K562 (cell line): ENCODE data around the gene WDR46. TPM values are rescaled to one million over a fixed set of nuclear protein-coding genes. Genes with fewer than 3 reads are reported as not detected.

Experiments used
- EP400 ChIP-seq: fragments of 450-650 bp; IDR thresholded peaks from 2 replicates; pipeline ENCODE4 v1.6.1; 2017; ENCODE audit warnings: antibody characterized with exemption, mild to moderate bottlenecking, moderate library complexity
- ETS2 ChIP-seq: IDR thresholded peaks from 2 replicates; pipeline ENCODE4 v1.6.1; 2016; ENCODE audit warnings: borderline replicate concordance, missing genetic modification characterization, mild to moderate bottlenecking, moderate library complexity, missing compliant biosample characterization; ENCODE audit not compliant: poor library complexity, severe bottlenecking
- FOXP1 ChIP-seq: sonication (generic); formaldehyde crosslinking; IDR thresholded peaks from 2 replicates; pipeline ENCODE4 v1.8.0; 2022; ENCODE audit warnings: mild to moderate bottlenecking, missing genetic modification reagents
- HBP1 ChIP-seq: fragments of 450-650 bp; formaldehyde crosslinking; IDR thresholded peaks from 2 replicates; pipeline ENCODE4 v1.4.0; 2022; ENCODE audit warnings: missing genetic modification characterization
- HMBOX1 ChIP-seq: sonication (generic); IDR thresholded peaks from 2 replicates; pipeline ENCODE4 v1.6.1; 2016
- KAT8 ChIP-seq: fragments of 450-650 bp; IDR thresholded peaks from 2 replicates; pipeline ENCODE4 v1.6.1; 2016; ENCODE audit warnings: low read depth, mild to moderate bottlenecking
- NFIX ChIP-seq: fragments of 250-450 bp; sonication (Bioruptor Pico); IDR thresholded peaks from 2 replicates; pipeline ENCODE4 v1.4.0; 2020; ENCODE audit warnings: low read depth, mild to moderate bottlenecking, moderate library complexity
- NONO ChIP-seq, 2 experiments: fragments of 200-400 bp in 1 of 2; fragments of 450-650 bp in 1 of 2; formaldehyde crosslinking in 1 of 2; IDR thresholded peaks; 2 replicates each; pipeline ENCODE4 v1.6.1; 2017; ENCODE audit warnings: low read depth in 2 of 2, mild to moderate bottlenecking in 2 of 2, moderate library complexity in 2 of 2, low read length in 1 of 2
- PHF21A ChIP-seq: fragments of 450-650 bp; IDR thresholded peaks from 2 replicates; pipeline ENCODE4 v1.6.1; 2017; ENCODE audit warnings: low read depth, borderline replicate concordance
- POLR2G ChIP-seq: fragments of 200-400 bp; formaldehyde crosslinking; IDR thresholded peaks from 2 replicates; pipeline ENCODE4 v1.6.1; 2017; ENCODE audit warnings: low read depth, mild to moderate bottlenecking, antibody characterized with exemption, low read length, moderate library complexity
- POLR2H ChIP-seq: IDR thresholded peaks from 2 replicates; pipeline ENCODE4 v1.6.1; 2016; ENCODE audit warnings: missing genetic modification characterization, low read depth, mild to moderate bottlenecking, control low read depth, missing compliant biosample characterization, moderate library complexity
- RB1 ChIP-seq: fragments of 450-650 bp; IDR thresholded peaks from 2 replicates; pipeline ENCODE4 v1.6.1; 2017; ENCODE audit warnings: low read depth, mild to moderate bottlenecking
- RNF2 ChIP-seq: sonication (generic); IDR thresholded peaks from 2 replicates; pipeline ENCODE4 v1.6.1; 2016
- TFE3 ChIP-seq: fragments of 450-650 bp; formaldehyde crosslinking; IDR thresholded peaks from 2 replicates; pipeline ENCODE4 v1.4.0; 2020; ENCODE audit warnings: mild to moderate bottlenecking, mixed read lengths
- polyA plus RNA-seq, 8 experiments: library from polyadenylated mRNA; depleted of rRNA in 4 of 8; stranded (reverse) in 5 of 8; unstranded in 3 of 8; fragments of >200 nt; fragmentation: Nextera tagmentation in 2 of 8; fragmentation: Illumina TruSeq in 1 of 8; extraction: Ambion mirVana in 2 of 8; extraction: Trizol in 1 of 8; gene quantifications; 2 replicates each; pipeline versions ENCODE4 v1.2.1 to v1.2.3, GENCODE V29; 2011 to 2014; ENCODE audit warnings: inconsistent platforms in 1 of 8, missing spikeins in 1 of 8
- total RNA-seq, 7 experiments: library from RNA; depleted of rRNA in 6 of 7; stranded (reverse); fragments of >200 nt in 6 of 7; fragmentation: Illumina TruSeq in 2 of 7; extraction: Trizol in 2 of 7; gene quantifications; 2 replicates each; pipeline versions ENCODE4 v1.2.1 to v1.2.3, GENCODE V29; 2011 to 2021; ENCODE audit warnings: low replicate concordance in 1 of 7
- TF ChIP-seq, protein P1 (sequence below), 2 experiments: fragments of 200-800 bp in 1 of 2; sonication (Bioruptor generic) in 1 of 2; sonication (generic) in 1 of 2; formaldehyde crosslinking in 1 of 2; IDR thresholded peaks in 1 of 2; conservative IDR thresholded peaks in 1 of 2; 2 replicates each; pipeline versions ENCODE4 v1.5.0 to v1.6.1; 2016 to 2020; ENCODE audit warnings: missing compliant biosample characterization in 1 of 2, missing genetic modification characterization in 1 of 2, missing genetic modification reagents in 1 of 2
- TF ChIP-seq, protein P2 (sequence below), 2 experiments: IDR thresholded peaks; 2 replicates each; pipeline ENCODE4 v1.6.1; 2011; ENCODE audit warnings: borderline replicate concordance in 1 of 2, control low read depth in 1 of 2, low read depth in 1 of 2, low read length in 1 of 2, mild to moderate bottlenecking in 1 of 2, mixed read lengths in 1 of 2, moderate library complexity in 1 of 2; ENCODE audit not compliant: insufficient read depth in 1 of 2, insufficient read length in 1 of 2, poor library complexity in 1 of 2, severe bottlenecking in 1 of 2; ENCODE audit errors: extremely low read depth in 1 of 2
- TF ChIP-seq, protein P3 (sequence below): fragments of 450-650 bp; IDR thresholded peaks from 2 replicates; pipeline ENCODE4 v1.6.1; 2016; ENCODE audit warnings: antibody characterized with exemption

WDR46 gene
- total and polyA plus RNA-seq, 9 of the 15 experiments (the other 6 are each of a cell fraction or from before 2014, with no cell fraction given), result 8.9 to 146 (median 93.1) TPM

- TF ChIP-seq ETS2 (tag) (no peak), NFIX (0 out of 2 replicates have a peak, but pooled peaks have one; percentile 5), POLR2H (tag) (peak; percentile 91), HBP1 (CRISPR knock-in tag) (0 out of 2 replicates have a peak, but pooled peaks have one; percentile 22), NONO (IDR thresholded peaks at IDR 0.05; ENCODE audit: low read depth in 2 of 2, low read length in 1 of 2) (0 out of 4 replicates have a peak, but pooled peaks of 1 of the 2 experiments have one; percentile 31), FOXP1 (CRISPR knock-in tag) (peak; percentile 87), HMBOX1 (peak; percentile 46; the same call in 1 of the 2 replicates), KAT8 (no peak), EP400 (peak; percentile 59; the same call in 1 of the 2 replicates), TFE3 (CRISPR knock-in tag) (no peak), PHF21A (no peak), RNF2 (peak; percentile 31; the same call in 1 of the 2 replicates), POLR2G (peak; percentile 92), RB1 (peak; percentile 36; the same call in 1 of the 2 replicates)
- TF ChIP-seq, protein P1, sequence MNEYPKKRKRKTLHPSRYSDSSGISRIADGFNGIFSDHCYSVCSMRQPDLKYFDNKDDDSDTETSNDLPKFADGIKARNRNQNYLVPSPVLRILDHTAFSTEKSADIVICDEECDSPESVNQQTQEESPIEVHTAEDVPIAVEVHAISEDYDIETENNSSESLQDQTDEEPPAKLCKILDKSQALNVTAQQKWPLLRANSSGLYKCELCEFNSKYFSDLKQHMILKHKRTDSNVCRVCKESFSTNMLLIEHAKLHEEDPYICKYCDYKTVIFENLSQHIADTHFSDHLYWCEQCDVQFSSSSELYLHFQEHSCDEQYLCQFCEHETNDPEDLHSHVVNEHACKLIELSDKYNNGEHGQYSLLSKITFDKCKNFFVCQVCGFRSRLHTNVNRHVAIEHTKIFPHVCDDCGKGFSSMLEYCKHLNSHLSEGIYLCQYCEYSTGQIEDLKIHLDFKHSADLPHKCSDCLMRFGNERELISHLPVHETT (CRISPR knock-in tag; conservative IDR thresholded peaks at IDR 0.05 in 1 of 2, IDR thresholded peaks at IDR 0.05 in 1 of 2), result 0 out of 4 replicates have a peak, but pooled peaks of 1 of the 2 experiments have one; percentile 36
- TF ChIP-seq, protein P2, sequence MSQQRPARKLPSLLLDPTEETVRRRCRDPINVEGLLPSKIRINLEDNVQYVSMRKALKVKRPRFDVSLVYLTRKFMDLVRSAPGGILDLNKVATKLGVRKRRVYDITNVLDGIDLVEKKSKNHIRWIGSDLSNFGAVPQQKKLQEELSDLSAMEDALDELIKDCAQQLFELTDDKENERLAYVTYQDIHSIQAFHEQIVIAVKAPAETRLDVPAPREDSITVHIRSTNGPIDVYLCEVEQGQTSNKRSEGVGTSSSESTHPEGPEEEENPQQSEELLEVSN (IDR thresholded peaks at IDR 0.05; ENCODE audit: borderline replicate concordance in 1 of 2, extremely low read depth in 1 of 2, insufficient read depth in 1 of 2, insufficient read length in 1 of 2, low read depth in 1 of 2, low read length in 1 of 2, poor library complexity in 1 of 2, severe bottlenecking in 1 of 2), result peak in 1 of 2 experiments; percentile 69
- TF ChIP-seq, protein P3, sequence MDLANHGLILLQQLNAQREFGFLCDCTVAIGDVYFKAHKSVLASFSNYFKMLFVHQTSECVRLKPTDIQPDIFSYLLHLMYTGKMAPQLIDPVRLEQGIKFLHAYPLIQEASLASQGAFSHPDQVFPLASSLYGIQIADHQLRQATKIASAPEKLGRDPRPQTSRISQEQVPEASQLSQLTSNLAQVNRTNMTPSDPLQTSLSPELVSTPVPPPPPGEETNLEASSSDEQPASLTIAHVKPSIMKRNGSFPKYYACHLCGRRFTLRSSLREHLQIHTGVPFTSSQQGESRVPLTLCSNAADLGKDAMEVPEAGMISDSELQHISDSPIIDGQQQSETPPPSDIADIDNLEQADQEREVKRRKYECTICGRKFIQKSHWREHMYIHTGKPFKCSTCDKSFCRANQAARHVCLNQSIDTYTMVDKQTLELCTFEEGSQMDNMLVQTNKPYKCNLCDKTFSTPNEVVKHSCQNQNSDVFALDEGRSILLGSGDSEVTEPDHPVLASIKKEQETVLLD, result no peak
These were observed 39.9 kb downstream of the WDR46 start (continued) for GRCh38 chr6:33248932-33249731.
